HG02943 (cell line): Measurements from ENCODE around the gene CD22.

Source experiments
- ATAC-seq: cut with Tn5 transposase; IDR thresholded peaks from one replicate; pipeline ENCODE4 v1.9.1; 2021; ENCODE audit warnings: mild to moderate bottlenecking, low read depth, moderate library complexity; ENCODE audit not compliant: unreplicated experiment

The CD22 gene

DNA sequence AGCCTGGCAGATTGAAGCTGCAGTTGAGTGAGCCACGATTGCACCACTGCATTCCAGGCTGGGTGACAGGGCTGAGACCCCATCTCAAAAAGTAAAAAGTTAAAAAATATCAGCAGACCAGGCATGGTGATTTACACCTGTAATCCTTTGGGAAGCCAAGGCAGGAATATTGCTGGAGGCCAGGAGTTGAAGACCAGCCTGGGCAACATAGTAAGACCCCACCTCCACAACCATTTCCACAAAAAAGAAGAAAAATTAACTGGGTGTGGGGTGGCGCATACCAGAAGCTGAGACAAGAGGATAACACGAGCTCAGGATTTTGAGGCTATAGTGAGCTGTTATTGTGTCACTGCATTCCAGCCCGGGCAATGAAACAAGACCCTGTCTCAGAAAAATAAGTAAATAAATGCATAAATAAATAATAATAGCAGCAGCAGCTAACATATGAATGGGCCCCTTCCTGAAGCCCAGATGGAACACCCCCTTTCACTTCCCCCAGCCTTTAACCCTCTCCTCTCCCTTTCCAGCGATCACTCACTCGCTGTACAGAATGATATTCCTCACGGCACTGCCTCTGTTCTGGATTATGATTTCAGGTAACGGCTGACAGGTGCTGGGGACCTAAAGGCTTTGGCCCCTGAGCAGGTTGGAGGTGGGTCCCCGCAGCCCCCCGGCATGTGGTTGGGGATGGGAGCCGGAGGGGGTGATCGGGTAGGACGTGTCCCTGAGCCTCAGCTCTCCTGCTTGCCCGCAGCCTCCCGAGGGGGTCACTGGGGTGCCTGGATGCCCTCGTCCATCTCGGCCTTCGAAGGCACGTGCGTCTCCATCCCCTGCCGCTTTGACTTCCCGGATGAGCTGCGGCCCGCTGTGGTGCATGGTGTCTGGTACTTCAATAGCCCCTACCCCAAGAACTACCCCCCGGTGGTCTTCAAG, 33.9 kb upstream of the CD22 start:
- ATAC-seq, result no peak

DNA sequence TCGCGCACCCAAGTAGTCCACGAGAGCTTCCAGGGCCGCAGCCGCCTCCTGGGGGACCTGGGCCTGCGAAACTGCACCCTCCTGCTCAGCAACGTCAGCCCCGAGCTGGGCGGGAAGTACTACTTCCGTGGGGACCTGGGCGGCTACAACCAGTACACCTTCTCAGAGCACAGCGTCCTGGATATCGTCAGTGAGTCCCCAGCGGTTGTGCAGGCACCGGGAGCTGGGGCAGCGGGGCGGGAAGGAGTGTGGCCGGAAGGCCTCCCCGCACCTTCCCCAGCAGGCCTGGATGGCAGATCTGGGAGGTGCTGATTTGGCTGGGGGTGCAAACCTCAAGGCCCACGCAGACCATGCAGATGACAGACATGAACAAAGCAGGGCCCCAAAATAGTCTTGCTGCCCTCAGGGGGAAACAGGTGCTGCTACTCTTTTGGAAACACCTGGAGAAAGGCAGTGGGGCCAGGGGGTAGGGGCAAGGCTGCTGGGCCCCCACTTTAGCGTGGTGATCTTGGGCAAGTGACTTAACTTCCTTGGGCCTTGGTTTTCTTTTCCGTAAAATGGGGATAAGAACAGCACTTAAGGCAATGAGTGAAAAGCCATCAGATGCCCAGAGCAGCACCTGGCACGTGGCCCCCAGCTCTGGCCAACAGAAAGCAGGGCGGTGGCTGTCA, 33.1 kb upstream of the CD22 start:
- no peak for ATAC-seq

DNA sequence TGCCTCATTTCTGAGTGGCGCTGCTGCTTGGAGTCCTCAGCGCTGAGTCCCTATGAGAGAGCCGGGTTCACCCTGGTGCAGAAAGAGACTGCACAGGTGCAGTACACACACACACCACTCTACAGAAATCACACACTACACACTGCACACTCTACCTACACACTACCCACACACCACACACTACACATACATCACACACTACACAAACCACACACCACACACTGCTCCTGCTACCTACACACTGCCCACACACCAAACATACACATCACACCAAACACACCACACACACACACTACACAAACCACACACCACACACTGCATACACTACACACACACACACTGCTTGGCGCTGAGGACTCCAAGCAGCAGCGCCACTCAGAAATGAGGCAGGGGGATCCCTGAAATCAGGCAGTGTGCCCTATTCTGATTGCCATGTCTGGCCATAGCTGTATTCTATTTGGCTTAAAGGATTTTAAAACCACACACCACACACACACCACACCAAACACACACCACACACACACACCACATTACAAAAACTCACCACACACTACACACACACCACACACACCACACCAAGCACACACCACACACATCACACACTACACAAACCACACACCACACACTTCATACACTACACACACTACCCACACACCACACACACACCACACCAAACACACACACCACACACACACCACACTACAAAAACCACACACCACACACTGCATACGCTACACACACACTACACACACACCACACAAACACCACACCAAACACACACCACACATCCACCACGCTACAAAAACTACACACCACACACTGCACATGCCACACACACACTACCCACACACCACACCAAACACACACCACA, 32.1 kb upstream of the CD22 start:
- ATAC-seq, result no peak

DNA sequence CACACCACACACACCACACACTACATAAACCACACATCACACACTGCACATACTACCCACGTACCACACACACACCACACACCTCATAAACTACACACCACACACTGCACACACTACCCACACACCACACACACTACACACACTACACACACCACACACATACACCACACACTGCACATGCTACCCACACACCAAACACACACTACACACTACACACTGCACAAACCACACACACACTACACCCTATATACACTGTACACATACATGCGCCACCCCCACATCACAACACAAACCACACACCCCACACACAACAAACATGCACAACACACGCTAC, 31.5 kb upstream of the CD22 start:
- ATAC-seq, result no peak

DNA sequence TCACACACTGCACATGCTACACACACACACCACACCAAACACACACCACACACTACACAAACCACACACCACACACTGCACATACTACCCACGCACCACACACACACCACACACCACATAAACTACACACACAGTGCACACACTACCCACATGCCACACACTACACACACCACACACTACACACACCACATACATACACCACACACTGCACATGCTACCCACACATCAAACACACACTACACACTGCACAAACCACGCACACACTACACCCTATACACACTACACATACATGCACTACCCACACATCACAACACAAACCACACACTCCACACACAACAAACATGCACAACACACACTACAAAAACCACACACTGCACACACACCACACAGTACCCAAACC, 31.1 kb upstream of the CD22 start:
- no peak for ATAC-seq

DNA sequence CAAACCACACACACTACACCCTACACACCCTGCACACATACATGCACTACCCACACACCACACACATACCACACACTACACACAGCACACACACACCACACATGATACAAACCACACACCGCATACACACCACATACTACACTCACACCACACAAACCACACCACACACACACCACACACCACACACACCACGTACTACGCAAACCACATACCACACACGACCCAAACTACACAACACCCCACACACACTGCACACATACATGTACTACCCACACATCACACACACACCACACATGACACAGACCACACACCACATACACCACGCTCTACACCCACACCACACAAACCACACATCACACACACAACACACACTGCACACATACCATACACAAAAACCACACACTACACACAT, 30.4 kb upstream of the CD22 start:
- ATAC-seq, result no peak

DNA sequence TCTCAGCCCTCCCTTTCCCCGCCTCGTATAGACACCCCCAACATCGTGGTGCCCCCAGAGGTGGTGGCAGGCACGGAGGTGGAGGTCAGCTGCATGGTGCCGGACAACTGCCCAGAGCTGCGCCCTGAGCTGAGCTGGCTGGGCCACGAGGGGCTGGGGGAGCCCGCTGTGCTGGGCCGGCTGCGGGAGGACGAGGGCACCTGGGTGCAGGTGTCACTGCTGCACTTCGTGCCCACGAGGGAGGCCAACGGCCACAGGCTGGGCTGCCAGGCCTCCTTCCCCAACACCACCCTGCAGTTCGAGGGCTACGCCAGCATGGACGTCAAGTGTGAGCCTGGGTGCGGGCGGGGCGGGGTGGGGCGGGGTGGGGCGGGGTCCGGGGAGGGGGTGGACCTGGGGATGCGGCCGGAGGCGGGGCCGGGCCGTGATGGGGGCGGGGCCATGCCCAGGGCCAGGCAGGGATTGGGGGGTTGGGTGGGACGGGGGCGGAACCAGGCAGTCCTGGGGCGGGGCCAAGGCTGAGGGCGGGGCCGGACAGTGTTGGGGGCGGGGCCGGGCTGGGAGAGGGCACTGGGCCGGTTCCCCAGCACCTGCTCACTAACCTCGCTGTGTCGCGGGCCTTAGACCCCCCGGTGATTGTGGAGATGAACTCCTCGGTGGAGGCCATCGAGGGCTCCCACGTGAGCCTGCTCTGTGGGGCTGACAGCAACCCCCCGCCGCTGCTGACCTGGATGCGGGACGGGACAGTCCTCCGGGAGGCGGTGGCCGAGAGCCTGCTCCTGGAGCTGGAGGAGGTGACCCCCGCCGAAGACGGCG, 29.3 kb upstream of the CD22 start:
- no peak for ATAC-seq

DNA sequence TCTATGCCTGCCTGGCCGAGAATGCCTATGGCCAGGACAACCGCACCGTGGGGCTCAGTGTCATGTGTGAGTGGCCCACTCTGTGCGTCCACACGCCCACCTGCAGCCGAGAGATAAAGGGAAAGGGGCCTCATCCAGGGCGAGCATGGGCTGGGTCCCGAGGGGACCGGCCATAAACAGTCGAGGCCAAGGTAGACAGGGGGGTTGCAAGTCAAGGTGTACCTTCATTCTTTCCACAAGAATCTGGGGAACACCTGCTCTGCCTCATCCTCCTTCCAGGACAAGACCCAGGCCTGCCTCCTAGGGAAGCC, 28.7 kb upstream of the CD22 start:
- no peak for ATAC-seq

DNA sequence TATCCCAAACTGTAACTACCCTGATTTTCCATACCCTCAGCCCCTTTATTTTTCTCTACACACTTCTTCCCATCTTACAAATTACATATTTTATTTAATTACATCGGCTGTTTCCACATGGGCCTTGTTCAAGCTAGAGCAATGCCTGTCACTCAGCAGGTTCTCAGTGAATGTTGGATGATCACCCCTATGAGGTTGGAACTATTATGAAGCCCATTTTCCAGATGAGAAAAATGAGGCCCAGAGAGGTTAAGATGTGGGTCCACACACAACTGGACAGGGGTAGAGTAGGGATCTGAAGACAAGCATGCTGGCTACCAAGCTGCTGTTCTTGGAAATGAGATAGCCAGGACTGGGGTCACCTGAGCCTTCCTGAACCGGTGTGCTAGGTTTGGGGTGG, 27.0 kb upstream of the CD22 start:
- ATAC-seq, result no peak

DNA sequence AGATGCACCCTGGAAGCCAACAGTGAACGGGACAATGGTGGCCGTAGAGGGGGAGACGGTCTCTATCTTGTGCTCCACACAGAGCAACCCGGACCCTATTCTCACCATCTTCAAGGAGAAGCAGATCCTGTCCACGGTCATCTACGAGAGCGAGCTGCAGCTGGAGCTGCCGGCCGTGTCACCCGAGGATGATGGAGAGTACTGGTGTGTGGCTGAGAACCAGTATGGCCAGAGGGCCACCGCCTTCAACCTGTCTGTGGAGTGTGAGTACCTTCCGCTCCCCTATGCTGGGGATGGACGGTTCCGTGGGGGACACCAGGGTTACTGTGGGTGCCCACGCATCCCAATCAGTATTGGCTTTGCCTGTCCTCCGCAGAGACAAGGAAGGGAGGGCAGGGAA, 26.5 kb upstream of the CD22 start:
- ATAC-seq, result no peak

DNA sequence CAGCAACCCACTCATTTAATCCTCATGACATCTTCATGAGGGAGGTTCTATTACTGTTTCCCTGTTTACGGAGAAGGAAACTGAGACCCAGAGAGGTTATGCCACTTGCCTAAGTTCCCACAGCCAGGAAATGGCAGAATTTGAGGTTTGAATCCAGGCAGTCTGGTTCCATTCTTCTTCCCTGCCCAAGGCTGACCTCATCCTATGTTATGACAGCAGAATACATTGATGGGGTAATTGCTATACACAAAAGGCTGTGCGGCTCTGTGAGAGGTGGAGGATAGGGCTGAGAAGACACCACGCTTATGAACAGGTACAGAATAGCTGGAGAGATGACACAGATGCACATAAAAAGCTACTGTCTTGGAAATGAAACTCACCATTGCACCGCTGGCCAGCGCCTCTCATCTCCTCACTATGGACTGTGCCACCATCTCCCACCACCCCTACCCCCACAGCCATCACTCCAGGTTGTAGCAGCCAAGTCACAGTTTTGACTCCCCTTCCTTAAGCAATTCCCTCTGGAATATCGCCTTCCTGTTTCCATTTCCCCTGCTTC, 25.6 kb upstream of the CD22 start:
- no peak for ATAC-seq

DNA sequence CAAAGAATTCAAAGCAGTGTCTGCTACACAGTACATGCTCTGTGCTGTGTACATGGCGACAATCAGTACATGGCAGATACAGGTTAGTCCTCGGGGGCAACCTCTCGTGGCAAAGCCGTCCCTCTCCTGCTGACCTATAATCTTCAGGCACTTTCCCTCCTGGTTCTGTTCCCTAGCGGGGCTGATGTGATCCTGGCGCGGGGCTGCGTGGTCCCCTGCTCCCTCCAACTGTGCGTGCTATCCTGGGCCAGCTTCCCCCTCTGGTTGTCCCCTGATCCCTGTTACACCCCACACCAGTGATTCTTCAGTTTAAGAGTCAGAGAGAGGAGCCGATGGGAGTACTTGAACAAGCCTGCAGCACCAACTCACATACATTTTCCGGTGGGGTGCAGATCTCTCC, 25.0 kb upstream of the CD22 start:
- no peak for ATAC-seq

DNA sequence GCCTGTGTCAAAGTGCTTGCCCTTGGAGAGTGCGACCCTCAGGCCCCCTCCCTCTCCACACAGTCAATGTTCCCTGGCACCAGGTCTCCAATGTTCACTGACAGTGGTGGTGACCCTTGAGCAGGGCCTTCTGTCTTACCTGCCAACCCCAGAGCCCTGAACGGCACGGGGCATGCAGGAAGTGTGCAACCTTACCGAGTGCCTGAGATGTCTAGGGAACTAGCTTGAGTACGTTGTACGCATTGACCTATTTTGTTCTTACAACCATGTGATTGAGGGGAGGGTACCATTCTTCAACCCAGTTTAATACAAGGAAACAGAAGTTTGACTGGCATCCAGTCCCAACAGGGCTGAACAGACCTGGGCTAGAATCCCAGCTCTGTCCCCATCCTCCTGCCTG, 23.8 kb upstream of the CD22 start:
- ATAC-seq, result no peak

DNA sequence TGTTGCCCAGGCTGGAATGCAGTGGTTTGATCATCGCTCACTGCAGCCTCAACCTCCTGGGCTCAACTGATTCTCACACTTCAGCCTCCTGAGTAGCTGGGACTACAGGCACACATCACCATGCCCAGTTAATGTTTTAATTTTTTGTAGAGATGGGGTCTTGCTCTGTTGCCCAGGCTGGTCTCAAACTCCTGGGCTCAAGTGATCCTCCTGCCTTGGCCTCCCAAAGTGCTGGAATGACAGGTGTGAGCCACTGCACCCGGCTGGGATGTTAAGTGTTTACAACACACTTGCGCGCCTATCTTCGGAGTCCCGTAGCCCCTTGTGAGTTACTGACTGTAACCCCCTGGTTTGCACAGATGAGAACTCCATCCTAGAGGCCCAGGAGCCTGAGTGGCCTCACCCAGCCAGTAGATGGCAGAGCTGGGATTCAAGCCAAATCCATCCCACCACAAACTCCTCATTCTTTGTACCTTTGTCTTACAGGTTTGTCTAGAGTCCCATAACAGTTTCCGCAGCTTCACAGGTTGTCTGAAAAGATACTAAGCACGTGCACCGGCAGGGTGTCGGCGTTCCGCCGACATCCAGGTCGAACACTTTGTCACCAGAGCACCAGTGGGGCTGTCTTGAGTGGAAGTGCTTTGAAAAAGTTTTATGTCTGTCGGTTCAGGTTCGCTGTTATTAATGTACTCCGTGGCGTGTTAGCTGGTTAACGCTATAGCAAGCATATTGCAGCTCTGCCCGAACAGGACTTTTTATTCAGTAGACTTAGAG, 22.3 kb upstream of the CD22 start:
- ATAC-seq, result no peak

DNA sequence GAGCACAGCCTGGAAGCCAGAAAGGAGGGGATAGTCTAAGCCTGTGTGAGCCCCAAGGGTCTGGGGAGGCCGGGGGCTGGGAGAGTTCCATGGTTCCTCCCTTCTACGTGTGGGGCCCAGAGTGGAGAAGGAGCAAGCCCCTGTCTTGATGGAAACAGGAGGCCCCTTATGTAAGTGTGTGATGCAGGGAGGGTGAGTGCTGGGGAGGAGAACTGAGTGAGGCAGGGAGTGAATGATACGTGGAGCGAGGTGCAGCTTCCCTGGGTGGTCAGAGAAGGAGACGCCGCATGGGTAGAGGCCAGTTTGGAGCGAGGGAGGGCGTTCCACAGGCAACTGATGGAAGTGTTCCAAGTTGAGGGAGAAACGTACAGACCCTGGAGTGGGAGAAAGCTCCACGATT, 21.1 kb upstream of the CD22 start:
- no peak for ATAC-seq

DNA sequence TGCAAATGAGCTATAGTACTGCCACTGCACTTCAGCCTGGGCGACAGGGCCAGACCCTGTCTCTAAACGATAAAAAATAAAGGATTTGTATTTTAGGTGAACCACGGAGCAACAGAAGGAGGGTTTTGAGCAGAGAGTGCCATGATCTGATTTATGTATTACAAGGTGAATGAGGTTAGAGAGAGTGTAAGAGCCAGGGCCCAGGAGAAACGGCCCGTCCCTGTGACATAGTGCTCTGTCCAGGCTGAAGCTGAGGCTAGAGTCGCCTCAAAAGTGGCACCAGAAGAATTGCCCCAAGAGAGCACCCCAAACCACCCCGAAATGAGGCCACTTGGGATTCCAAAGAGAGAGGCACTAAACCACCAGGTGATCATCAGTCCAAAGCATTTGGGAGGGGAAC, 20.1 kb upstream of the CD22 start:
- ATAC-seq, result no peak

DNA sequence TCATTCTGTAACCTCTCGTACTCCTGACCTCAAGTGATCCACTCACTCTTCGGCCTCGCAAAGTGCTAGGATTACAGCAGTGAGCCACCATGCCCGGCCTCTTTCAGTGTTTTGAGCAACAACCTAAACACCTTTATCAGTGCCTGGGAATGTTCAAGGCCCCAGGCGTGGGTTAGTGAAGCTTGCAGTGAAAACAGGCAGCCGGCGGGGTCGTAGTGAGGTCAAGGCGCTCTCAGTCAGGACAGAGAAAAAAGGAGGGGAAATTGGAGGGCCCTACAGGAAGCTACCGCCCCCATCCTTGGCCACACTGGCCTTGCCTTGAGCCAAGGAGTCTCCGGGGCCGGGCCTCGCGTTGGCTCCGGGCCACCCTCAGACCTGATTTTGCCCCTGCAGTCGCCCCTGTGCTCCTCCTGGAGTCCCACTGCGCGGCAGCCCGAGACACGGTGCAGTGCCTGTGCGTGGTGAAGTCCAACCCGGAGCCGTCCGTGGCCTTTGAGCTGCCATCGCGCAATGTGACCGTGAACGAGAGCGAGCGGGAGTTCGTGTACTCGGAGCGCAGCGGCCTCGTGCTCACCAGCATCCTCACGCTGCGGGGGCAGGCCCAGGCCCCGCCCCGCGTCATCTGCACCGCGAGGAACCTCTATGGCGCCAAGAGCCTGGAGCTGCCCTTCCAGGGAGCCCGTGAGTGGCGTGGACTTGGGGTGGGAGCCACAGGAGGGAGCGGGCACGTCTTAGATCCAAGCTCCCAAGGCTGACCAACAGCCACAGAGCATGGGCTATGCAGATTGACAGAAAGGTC, 19.3 kb upstream of the CD22 start:
- ATAC-seq, result no peak

DNA sequence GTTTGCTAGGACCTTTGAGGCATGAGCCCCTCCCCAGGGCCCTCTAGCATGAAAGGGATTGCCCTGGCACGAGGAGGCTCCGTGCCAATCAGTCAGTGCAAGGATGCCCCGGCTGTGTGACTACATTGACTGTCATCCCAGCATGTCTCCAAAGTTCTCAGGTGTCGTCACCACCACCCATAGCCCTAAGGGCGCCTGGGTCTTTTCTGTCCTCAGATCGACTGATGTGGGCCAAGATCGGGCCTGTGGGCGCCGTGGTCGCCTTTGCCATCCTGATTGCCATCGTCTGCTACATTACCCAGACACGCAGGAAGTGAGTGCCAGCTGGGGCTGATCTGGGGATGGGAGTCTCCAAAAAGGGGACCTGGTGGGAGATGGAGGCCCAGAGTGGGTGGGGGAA, 18.7 kb upstream of the CD22 start:
- no peak for ATAC-seq
